CD4-positive, alpha-beta T cell treated with Interleukin-4 for 4 hours (primary cell): ENCODE data around the gene OR51B2.
"Not testable (repeated sequence)": the region's sequence is repeated elsewhere in the genome, so short reads cannot be mapped to it uniquely, and the experiment has no call there.

Source experiments
- DNase-seq: peaks from one replicate; pipeline ENCODE4 v3.0.0-alpha.2; 2020

The OR51B2 gene

DNA sequence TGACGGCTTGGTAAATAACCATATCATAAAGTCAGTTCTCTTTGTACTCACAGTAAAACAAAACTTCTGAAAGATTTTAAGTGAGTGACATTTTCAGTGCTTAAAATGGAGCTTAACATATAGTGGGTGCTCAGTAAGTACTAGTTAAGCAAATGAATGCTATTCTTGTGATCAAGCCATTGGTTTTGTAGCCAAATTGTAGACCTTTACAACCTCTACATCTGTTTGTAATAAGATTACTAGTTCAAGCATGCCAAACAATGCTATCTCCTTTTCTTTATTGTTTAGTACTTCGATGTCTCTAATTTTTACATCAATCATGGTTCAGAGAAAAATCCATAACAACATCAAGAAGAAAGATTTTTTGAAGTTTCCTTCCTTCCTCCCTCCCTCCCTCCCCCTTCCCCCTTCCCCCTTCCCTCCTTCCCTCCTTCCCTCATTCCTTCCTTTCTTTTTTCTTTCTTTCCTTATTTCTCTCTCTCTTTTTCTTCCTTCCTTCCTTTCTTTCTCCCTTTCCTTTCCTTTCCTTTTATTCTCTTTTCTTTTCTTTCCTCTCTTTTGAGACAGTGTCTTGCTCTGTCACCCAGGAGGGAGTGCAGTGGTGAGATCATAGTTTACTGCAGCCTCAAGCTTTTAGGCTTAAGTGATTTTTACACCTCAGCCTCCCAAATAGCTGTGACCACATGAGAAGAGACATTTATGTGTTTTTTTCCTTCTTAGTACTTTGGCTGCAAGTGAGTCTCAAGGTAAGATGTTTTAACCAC is 16.7 kb downstream of the OR51B2 start:
- DNase-seq, result no peak

DNA sequence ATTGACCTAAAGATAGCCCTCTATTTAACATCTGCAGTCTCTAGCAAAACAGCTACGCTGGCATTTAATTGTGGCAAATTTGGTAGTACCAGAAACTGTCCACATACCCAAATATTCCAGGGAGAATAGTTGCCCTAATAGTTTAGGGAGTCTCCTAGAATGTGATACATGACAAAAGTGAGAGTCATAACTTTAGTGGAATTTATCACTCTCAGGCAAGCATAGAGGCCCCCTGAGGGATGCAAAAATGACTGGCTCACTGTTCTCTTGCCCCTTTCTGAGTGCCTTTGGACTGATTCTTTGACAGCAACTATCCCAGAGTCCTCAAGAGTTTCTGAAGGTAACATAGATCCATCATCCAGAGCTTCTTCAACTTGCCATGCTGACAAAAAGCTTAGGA is 20.1 kb downstream of the OR51B2 start:
- DNase-seq, result no peak

DNA sequence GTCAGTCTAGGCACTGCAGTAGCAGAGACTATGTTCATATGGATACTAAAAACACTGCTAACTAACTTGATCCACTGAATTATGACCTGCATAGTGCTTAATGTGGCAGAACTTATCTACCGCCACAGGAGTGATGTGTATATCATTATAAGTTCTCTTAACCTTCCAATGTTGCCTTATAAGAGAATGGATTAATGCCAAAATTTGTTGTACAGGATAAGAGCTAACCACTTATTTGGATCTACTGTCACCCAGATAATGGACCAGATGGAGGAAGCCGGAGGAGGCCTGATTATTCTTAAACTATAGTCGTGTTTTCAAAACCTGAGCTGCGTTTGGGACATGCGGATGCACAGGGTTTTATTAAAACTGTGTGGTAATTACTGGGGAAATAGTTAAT is 20.5 kb downstream of the OR51B2 start:
- DNase-seq, result no peak

DNA sequence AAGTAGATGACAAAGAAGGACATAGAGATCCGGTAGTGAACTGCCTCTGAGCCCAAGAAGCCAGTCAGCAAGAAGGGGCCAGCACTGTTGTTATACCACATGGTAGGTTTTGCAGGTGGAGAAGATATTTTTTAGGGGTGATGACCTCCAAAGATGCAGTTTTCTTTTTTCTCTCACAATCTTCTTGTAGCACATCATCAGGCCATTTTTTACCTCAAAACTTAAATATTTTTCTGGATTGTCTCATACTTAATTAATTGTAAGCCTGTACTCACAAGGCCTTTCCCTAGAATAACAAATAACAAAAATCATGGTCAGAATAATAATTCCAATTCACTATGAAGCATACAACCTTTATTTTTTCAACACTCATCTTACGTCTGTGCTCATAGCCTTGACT is 22.3 kb downstream of the OR51B2 start, which contains the start of gene OR51B4:
OR51B4 (minus strand) TSS at position 101 of the 400 bp plus-strand sequence; CDS start at position 101, 0 bp downstream.
- DNase-seq, result no peak

DNA sequence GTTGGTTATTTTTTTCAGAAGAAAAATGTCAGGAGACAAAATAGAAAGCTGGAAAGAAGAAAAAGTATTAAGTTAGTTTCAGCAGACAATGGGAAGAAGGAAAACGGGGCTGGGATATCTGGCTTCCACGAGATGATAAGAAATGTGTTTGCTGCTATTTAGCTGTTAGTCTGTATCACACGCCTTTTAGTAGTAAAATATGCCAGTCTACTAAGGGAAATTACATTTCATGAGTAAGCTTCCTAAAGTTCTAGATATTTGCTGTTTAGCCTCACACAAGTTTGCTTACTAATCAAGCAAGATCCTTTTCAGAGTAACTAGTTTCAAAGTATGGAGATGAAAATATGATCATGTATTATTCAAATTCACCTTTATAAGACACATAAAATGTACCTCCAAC is 23.8 kb downstream of the OR51B2 start:
- DNase-seq, result no peak

DNA sequence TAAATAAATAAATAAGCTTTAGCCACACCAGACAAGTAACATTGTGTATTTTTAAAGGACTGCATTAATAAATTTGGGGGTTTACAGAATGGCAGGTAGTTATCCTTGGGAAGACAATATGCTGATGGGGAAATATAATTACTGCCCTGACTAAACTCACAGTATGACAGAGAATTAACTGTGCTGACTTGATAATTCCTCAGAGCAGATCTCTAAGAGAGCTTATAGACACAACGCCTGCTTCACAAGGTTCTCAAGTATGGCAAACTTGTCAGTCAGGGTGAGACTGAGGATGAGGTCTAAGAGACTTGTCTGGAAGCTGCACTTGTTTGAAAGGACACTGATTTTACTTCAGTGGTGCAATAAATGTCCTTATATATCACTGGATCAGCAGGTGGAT is 25.6 kb downstream of the OR51B2 start:
- no peak for DNase-seq

DNA sequence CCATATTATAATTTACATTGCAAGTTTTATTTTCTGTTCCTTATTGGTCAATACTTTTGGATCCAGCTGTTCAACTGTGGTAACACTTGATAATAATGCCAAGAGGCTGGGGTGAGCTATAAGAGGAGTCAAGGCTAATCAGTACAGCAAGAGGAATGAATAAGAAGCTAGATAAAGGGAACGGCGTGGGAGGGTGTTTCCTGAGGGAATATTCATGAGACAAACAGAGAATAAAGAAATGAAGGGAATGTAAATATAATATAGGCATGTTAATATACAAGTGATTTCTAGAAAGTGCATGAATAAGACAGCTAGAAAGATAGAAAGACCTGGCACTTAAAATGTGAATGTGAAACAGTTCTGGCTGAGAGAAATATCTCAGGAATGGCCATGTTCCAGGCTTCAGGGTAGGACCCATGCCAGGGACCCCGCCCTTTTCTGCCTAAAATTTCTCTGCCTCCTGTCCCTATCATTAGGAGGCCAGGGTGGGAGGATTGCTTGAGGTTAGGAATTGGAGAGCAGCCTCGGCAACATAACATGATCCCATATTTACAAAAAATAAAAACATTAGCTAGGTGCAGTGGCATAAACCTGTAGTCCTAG is 26.3 kb downstream of the OR51B2 start:
- DNase-seq, result no peak

DNA sequence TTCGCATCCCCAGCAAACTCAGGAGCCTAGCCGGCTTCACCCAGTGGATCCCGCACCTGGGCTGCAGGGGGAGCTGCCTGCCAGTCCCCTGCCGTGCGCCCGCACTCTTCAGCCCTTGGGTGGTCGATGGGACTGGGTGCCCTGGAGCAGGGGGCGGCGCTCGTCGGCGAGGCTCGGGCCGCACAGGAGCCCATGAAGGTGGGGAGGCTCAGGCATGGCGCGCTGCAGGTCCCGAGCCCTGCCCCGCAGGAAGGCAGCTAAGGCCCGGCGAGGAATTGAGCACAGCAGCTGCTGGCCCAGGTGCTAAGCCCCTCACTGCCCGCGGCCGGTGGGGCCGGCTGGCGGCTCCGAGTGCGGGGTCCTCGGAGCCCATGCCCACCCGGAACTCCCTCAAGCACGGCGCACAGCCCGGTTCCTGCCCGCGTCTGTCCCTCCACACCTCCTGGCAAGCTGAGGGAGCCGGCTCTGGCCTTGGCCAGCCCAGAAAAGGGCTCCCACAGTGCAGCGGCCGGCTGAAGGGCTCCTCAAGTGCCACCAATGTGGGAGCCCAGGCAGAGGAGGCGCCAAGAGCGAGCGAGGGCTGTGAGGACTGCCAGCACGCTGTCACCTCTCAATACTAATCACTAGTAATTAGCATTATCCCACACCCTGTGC is 29.6 kb downstream of the OR51B2 start:
- DNase-seq, result not testable (repeated sequence)

DNA sequence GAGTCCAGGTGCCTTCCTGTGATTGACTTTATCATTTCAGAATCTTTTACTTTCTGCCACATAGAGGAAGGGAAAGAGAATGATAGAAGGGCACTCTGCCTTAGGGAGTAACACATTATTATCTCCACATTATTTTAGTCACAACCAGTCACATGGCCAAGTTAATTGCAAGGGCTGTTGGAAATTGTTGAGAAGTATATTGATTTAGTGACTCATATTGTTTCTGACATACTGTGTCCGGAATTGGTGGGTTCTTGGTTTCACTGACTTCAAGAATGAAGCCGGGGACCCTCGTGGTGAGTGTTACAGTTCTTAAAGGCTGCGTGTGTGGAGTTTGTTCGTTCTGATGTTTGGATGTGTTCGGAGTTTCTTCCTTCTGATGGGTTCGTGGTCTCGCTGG is 31.1 kb downstream of the OR51B2 start:
- no peak for DNase-seq

DNA sequence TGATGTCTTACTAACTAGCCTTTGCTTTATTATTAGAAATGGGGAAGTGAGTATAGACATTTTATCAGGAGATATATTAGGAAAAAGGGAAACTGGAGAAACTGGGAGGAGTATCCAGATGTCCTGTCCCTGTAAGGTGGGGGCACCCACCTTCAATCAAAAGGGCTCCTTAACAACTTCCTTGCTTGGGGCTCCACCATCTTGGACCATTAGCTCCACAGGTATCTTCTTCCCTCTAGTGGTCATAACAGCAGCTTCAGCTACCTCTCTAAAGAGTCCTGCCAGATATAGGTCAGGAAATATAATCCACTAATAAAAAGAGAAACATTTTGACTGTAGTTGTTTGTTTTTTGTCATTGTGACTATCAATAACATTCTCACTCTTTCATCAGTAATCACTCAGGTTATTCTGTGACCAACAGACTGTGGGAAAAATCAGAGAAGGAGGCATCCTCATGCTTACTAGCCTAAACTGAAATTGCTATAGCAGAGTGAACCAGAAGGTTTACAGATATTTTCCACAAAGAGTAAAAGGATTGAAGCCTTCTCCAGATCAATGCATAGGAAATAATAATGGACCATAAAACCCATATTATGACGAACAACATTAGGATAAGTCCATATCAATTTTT is 32.8 kb downstream of the OR51B2 start:
- no peak for DNase-seq

DNA sequence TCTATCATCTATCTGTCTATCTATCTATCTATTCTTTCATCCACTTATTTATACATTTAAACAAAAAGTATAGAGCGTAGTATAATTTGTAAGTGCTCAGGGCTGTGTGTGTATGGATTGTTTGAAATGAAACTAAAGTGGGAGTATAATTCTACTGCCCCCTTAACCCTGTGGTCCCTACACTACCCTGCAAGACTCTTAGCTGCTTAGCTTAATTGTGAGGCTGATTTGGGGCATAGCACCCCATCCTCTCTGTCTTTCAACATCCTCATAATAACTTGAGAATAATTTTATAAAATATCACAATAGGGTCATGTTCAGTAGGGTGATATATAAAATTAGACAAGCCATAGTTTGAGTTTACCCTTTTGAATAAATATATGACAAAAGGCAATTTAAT is 34.0 kb downstream of the OR51B2 start:
- no peak for DNase-seq

DNA sequence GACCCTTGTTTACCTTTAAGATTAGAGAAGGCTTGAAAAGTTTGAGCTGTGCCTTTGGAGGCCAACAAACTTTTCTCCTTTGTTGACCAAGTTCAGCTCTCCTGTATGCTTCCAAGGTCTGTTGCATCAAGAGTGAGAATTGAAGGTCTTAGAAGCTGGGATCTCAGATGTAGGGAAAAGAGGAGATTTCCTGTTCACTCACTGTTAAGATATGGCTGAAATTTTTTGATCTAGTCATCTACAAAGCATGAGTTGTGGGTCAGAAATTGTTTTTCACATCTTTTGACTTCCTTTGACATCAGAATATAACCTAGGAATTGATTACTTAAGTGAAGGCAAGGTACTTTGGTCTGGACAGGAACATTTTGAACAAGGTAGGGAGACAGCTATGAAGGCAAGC is 34.4 kb downstream of the OR51B2 start:
- DNase-seq, result no peak

DNA sequence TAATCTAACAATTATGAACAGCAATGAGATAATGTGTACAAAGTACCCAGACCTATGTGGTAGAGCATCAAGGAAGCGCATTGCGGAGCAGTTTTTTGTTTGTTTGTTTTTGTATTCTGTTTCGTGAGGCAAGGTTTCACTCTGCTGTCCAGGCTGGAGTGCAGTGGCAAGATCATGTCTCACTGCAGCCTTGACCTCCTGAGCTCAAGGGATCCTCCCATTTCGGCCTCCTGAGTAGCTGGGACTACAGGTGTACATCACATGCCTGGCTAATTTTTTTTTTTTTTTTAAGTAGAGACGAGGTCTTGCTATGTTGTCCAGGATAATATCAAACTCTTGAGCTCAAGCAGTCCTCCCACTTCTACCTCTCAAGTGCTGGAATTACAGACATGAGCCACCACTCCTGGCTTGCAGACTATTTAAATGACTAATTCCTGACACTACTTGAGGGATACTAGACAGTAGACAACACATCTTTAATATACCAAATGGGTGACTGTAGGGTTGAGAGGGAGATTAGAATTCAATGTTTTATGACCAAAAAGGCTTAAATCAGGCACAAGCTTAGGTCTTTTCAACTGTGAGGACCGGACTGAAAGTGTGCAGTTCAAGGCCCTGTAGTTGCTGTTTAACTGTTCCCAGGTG is 35.1 kb downstream of the OR51B2 start:
- DNase-seq, result no peak

DNA sequence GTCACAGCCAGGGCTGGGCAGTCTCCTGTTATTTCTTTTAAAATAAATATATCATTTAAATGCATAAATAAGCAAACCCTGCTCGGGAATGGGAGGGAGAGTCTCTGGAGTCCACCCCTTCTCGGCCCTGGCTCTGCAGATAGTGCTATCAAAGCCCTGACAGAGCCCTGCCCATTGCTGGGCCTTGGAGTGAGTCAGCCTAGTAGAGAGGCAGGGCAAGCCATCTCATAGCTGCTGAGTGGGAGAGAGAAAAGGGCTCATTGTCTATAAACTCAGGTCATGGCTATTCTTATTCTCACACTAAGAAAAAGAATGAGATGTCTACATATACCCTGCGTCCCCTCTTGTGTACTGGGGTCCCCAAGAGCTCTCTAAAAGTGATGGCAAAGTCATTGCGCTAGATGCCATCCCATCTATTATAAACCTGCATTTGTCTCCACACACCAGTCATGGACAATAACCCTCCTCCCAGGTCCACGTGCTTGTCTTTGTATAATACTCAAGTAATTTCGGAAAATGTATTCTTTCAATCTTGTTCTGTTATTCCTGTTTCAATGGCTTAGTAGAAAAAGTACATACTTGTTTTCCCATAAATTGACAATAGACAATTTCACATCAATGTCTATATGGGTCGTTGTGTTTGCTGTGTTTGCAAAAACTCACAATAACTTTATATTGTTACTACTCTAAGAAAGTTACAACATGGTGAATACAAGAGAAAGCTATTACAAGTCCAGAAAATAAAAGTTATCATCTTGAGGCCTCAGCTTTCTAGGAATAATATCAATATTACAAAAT is 35.8 kb downstream of the OR51B2 start:
- DNase-seq, result no peak

DNA sequence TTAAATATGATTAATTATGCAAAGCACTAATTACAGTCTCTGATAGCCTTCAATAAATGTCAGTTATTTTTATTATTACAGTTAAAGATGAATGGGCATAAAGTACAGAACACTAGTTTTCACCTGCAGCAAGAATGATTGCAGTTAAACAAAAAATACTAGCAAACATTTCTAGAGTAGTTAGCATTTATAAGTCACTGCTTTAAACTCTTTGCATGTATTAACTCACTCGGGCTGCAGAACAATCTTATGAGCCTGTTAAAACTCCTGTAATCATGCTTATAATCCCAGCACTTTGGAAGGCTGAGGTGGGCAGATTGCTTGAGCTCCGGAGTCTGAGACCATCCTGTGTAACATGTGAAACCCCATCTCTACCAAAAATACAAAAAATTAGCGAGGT is 37.2 kb downstream of the OR51B2 start:
- DNase-seq, result no peak

DNA sequence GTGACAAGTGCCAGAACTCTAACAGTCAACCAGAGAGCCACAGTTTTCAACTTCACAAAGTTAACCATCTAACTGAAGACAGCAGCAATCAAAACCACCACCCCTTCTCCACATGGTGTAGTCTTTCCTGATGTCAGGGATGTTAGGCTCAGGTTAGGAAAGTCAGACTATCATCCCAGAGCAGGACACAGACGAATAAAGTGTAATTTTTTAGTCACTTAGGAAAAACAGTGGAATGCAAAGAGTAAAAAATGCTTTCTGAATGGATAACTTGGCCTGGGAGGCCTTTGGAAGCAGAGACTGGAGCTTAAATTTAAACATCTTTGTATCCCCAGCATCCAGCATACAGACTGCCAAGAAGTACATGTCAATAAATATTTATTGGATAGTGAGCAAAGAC is 37.7 kb downstream of the OR51B2 start:
- no peak for DNase-seq

DNA sequence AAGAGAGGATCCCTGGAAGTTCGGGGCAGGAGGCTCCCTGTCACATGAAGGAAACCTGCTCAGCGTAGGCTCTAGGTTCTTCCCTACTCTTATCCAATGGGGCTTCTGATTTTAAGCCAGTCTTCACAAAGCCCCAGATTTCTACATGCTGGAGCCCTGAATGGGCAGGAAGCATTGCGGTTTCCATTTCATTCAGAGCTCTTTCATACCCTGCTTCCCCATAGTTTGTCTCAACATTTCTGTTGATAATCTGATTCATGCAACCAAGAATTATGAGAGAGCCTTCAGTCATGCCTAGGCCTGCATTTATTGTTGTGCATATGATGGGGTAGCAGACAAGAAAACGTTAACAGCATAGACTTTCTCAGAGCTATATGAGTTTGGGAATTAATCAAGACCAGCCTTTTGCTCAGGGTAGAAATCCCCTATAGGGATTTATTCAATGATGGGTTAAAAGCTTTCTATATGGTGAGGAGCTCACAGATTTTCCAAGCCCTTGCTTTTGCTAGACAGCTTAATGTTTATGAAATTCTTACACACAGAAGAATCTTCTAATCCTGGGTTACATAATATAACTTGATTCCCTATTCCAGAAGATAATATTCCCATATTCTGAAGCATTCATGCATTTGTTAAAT is 38.3 kb downstream of the OR51B2 start:
- DNase-seq, result no peak

DNA sequence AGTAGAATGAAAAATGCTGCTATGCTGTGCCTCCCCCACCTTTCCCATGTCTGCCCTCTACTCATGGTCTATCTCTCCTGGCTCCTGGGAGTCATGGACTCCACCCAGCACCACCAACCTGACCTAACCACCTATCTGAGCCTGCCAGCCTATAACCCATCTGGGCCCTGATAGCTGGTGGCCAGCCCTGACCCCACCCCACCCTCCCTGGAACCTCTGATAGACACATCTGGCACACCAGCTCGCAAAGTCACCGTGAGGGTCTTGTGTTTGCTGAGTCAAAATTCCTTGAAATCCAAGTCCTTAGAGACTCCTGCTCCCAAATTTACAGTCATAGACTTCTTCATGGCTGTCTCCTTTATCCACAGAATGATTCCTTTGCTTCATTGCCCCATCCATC is 39.5 kb downstream of the OR51B2 start:
- no peak for DNase-seq

DNA sequence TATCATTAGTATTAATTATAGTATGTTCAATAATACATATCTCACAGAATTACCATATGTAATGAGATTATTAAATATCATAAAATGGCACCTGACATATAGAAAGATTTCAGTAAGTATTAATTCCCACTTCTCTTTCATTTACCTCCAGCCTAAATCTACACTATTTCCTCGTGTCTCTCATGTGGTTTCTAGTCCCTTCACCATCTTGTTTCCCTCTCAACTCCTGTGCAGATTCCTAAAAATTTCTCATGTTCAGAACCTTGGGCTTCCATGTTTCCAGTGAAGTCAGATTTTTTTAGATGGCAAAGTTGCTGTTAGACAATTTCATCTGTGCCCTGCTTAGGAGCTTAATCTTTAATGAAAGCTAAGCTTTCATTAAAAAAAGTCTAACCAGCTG is 40.2 kb downstream of the OR51B2 start:
- no peak for DNase-seq

DNA sequence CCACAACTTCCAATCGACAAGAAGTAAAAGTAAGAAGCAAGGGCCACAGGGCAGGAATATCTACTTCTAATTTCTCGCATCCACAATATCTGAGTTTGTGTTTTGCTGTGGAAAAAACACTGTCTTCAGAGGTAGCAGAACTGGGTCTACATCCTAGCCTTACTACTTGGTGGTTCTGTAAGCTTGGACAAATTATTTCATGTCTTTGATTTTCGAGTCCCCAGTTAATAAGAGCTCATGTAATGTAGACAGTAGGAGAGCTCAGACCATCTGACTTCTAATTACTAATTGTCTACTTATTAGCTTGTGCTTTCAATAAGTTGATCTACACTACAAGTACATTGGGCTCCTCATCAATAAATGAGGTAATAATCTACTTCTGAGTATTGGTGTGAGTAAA is 41.0 kb downstream of the OR51B2 start:
- no peak for DNase-seq

DNA sequence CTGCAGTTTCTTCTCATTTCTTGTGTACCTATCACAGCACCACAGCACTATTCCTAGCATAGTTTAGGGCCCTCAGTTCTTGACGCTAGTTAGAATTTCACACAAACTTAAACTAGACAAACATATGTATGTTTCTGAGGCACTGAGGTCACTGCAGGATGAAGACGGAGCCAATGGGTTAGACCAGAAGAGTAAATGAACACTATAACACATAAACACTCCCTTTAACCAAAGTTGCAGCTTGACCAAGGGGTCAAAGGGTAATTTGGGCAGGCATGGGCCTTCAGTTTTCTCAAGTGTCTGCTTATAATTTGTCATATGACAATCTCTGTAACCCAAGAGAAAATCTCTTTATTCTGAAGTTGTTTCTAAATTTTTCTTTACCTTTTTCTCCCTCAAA is 41.5 kb downstream of the OR51B2 start:
- DNase-seq, result no peak

DNA sequence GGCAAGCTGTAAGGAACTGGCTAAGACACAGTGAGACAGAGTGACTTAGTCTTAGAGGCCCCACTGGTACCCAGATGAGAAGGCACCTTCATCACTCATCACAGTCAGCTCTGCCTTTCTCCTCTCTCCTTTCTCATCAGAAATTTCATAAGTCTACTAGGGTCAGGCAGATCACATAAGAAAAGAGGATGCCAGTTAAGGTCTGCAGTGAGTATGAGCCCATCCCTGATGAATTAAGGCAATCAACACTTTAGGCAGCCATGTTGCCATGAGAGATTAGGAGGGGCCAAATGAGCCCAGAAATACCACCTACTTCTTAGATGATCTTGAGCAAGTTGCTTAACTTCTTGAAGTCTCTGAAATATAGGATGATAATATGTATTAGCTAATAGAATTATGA is 42.5 kb downstream of the OR51B2 start:
- no peak for DNase-seq
